A673 (cell line): ENCODE data around the gene FRMD4B.

Source experiments
- CTCF ChIP-seq: fragments of 300-800, 200-600 bp; sonication (generic); conservative IDR thresholded peaks from 2 replicates; pipeline ENCODE4 v1.5.1; 2017; ENCODE audit warnings: low read depth, mild to moderate bottlenecking, antibody characterized with exemption, low read length, moderate library complexity, mixed read lengths
- EZH2 ChIP-seq: fragments of 200-600 bp; sonication (generic); IDR thresholded peaks from 2 replicates; pipeline ENCODE4 v1.6.1; 2017; ENCODE audit warnings: borderline replicate concordance, low read depth, mild to moderate bottlenecking, mixed read lengths, antibody characterized with exemption, low read length; ENCODE audit not compliant: poor library complexity, severe bottlenecking

GRCh38 chr3:69212411-69213160 is 173.3 kb downstream of the FRMD4B start:
- TF ChIP-seq EZH2 (no peak), CTCF (no peak)
